Midbrain (tissue), 1 donor: ENCODE measurements around the gene ABCF3.
A peak's percentile ranks its signal among the peaks of the same experiment; 100 is the strongest.

ENCODE experiments used
- DNase-seq: peaks from one replicate; lab custom pipeline; 2025; lab: John Stamatoyannopoulos, UW

The ABCF3 gene

GRCh38 chr3:184167786-184168185 lies 18.2 kb upstream of the ABCF3 start:
- DNase-seq = no peak

- no peak for DNase-seq
Observed at GRCh38 chr3:184168363-184169120, 17.5 kb upstream of the ABCF3 start.

- no peak for DNase-seq
Observed at GRCh38 chr3:184169896-184170875, 15.8 kb upstream of the ABCF3 start.

GRCh38 chr3:184171562-184171961 lies 14.4 kb upstream of the ABCF3 start:
- DNase-seq = no peak

GRCh38 chr3:184172681-184173373 lies 13.2 kb upstream of the ABCF3 start:
- DNase-seq = no peak

- DNase-seq = no peak
Observed at GRCh38 chr3:184173374-184173722, 12.7 kb upstream of the ABCF3 start.

- DNase-seq = no peak
Observed at GRCh38 chr3:184174284-184174645, 11.7 kb upstream of the ABCF3 start.

GRCh38 chr3:184174646-184175492 lies 11.1 kb upstream of the ABCF3 start, which contains the start of gene AP2M1:
Gene AP2M1 (plus strand): TSS chr3:184174855. CDS start chr3:184176994, 2,139 bp downstream.
- DNase-seq = peak; percentile 99

- DNase-seq = no peak
Observed at GRCh38 chr3:184175506-184175905, 10.5 kb upstream of the ABCF3 start.

- no peak for DNase-seq
Observed at GRCh38 chr3:184175981-184176376, 10.0 kb upstream of the ABCF3 start.

- DNase-seq = no peak
Observed at GRCh38 chr3:184176377-184177330, 9.3 kb upstream of the ABCF3 start.

- DNase-seq = no peak
Observed at GRCh38 chr3:184177331-184177731, 8.7 kb upstream of the ABCF3 start.

GRCh38 chr3:184177767-184178306 lies 8.2 kb upstream of the ABCF3 start:
- no peak for DNase-seq

- no peak for DNase-seq
Observed at GRCh38 chr3:184178521-184179138, 7.4 kb upstream of the ABCF3 start.

GRCh38 chr3:184180165-184180564 lies 5.8 kb upstream of the ABCF3 start:
- no peak for DNase-seq

GRCh38 chr3:184181596-184181995 lies 4.4 kb upstream of the ABCF3 start:
- DNase-seq = no peak

GRCh38 chr3:184183679-184184078 lies 2.3 kb upstream of the ABCF3 start:
- no peak for DNase-seq

- DNase-seq = no peak
Observed at GRCh38 chr3:184184546-184185230, 1.3 kb upstream of the ABCF3 start.
